GM21529 (cell line): ENCODE results near the gene CTNNAL1.
A peak's percentile ranks its signal among the peaks of the same experiment; 100 is the strongest.

Experiments used
- ATAC-seq: cut with Tn5 transposase; IDR thresholded peaks from one replicate; pipeline ENCODE4 v1.9.1; 2021; ENCODE audit not compliant: unreplicated experiment

The CTNNAL1 gene

GRCh38 chr9:109030426-109030825 is 17.1 kb upstream of the CTNNAL1 start:
- no peak for ATAC-seq

DNA sequence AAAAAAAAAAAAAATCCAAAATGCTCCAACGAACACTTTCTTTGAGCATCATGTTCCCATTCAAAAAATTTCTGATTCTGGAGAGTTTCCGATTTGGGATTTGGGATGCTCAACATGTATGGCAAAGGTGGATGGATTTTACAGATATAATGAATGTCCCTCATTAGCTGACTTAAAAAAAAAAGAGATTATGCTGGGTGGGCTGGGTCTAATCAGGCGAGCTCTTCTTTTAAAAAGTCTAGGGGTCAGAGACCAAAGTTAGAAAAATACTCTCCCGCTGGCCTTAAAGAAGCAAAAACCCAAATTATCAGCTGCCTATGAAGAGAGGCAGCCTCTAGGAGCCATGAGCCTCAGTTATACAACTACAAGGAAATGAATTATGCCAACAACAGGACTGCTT is 15.2 kb upstream of the CTNNAL1 start:
- no peak for ATAC-seq

DNA sequence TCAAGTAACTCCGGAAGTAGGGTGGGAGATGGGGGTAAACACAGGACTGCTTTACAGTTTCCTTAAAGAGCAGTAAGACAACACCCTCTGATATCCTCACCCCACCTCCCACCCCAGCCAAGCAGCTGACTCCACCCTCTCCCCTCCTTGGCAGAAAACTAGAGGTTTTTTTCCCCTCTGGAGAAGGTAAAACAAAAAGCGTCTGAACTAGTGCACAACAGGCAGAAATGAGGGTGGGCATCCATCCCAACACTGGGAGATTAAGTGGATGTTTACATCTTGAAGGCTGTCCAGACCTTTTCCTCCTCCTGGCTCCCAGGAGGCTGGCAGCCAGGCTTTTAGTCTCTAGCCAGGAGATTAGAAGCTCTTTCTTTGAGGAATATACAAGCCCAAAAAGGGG is 13.9 kb upstream of the CTNNAL1 start:
- ATAC-seq, result no peak

GRCh38 chr9:109026306-109026705 is 13.0 kb upstream of the CTNNAL1 start:
- no peak for ATAC-seq

GRCh38 chr9:109022873-109023272 is 9.6 kb upstream of the CTNNAL1 start:
- no peak for ATAC-seq

- no peak for ATAC-seq
These were observed 7.5 kb upstream of the CTNNAL1 start for GRCh38 chr9:109020581-109021511.

DNA sequence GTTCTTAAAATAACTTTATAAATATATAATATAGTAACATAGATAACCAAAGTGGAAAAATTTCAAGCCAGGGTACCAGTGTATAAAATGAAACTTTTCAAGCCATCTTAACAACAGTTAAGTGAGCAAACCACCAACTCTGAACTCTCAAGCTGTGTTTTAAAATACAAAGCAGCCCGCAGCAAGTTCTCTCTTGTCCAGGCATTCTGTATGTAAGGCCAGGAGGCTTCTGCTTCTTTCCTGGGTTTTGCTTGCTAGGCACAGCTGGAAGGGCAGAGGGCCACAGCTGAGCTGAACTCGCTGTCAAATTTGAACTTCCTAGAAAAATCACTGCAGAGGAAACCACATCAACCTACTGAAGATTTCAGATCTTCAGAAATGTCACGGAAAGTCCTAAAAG is 6.8 kb upstream of the CTNNAL1 start:
- ATAC-seq, result no peak

DNA sequence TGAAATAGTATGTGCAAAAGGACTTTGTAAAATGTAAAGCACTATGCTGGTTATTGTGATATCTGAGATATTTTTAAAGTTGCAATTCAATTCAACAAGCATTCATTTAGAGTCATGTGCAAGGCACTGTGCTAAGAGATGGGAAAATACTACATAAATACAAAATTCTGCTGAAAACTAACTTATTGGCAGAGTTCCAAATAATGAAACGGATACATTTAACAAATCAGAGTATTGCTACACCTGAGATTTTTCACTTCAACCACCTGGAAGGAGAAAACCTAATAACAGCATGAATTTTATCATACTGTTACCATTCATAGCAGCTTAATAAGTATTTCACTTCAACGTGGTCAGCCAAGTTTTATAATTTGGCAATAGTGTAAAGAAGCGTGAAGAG is 6.1 kb upstream of the CTNNAL1 start:
- ATAC-seq, result no peak

DNA sequence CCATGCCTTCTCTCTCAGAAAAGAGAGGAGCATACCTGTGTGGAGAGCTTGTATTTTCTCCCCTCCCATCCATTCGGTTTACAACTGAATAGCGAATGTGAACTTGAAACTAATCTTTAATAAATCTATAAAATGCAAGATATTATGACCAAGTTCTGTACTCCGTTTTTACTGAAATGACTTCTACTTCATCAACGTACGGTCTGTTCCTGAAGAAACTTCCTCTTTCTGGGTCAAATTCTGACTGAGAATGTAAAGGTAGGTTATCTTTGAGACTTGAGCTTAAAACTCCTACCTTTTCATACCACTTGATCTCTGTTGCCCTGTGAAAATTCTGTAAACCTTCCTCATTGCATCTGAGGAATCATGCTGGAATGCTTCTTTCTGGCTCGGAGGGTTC is 4.2 kb upstream of the CTNNAL1 start:
- ATAC-seq, result peak; percentile 35

- ATAC-seq, result no peak
These were observed 3.8 kb upstream of the CTNNAL1 start for GRCh38 chr9:109017061-109017460.

- no peak for ATAC-seq
These were observed 2.8 kb upstream of the CTNNAL1 start for GRCh38 chr9:109016132-109016531.

- no peak for ATAC-seq
These were observed 1.4 kb upstream of the CTNNAL1 start for GRCh38 chr9:109014608-109015280.

GRCh38 chr9:109013679-109014607 is 644 bp upstream of the CTNNAL1 start:
- ATAC-seq, result no peak

DNA sequence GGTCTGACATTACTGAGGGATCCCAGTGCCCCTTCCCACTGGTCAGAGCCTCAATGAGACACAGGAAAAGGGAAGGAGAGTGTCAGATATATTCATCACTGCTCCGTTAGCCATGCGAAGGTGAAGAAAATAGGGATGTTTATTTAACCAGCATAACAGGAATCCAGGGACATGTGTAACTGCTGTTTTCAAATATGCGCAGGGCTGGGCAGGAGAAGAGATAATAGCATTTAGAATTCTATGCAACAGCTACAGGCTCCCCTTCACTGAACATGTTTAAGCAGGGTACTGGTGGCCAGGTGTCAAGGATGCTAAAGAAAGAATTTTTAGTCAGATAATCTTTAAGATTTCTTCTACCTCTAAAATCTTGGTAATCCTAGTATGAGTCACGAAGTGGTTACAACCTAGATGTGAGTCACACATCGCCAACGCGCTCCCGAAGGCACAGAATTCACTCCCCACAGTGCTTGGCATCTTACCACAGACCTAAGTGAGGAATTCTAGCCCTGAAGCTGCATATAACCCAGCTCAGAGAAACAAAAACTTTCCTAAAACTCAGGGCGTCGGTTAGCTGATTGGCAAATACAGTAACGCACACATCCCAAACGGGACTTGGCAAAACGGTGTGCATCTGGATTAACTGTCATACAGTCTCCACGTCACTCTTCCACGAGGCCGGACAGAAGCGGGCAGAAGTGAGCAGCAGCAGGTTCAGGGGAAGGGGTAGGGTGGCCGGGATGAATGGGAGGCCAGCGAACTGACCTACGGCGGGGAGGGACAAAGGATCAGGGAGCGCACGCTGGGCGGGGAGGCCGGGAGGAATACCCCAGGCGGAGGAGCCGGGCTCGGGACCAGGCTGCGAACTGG is 1.1 kb downstream of the CTNNAL1 start:
- peak; percentile 33 for ATAC-seq

DNA sequence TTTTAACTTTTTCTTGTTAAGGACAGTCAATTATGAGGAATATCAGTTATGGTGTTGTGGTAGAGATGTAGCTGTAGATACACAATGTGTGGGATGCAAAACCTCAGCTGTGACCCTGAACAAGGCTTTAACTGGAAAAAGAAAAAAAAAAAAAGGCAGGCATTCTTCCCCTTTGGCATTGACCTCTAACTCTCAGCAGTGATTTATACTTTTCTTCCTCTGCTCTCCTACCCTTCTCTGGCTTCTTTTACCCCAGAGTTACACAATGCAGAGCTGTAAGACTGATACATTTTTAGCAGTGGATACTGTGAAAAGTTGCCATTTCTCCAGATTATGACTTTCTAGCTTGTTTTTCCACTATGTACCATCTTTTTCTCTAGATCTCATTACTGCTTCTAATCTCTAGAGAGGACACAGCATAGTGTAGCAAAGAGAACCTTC is 2.0 kb downstream of the CTNNAL1 start:
- ATAC-seq, result no peak

GRCh38 chr9:109010746-109011145 is 2.6 kb downstream of the CTNNAL1 start:
- ATAC-seq, result peak; percentile 36

DNA sequence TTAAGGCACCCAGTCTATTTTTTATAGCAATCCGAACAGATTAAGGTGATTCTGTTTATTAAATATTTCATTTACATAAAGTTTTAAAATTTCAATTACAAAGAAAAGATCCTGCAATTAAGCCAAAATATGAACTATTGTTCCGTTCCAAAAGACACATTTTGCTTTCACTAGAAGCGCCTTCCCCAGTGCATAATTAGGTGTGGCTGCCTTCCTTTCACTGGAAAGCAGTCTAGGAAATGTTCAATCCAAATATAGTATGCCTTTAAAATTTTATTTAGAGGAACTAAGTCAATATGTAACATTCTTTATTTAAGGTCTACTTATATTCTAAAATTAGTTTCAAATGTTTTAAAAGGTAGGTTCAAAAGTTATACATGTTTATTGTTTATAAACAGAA is 7.6 kb downstream of the CTNNAL1 start:
- ATAC-seq, result no peak

- no peak for ATAC-seq
These were observed 10.2 kb downstream of the CTNNAL1 start for GRCh38 chr9:109003116-109003515.

- no peak for ATAC-seq
These were observed 11.2 kb downstream of the CTNNAL1 start for GRCh38 chr9:109002141-109002540.

DNA sequence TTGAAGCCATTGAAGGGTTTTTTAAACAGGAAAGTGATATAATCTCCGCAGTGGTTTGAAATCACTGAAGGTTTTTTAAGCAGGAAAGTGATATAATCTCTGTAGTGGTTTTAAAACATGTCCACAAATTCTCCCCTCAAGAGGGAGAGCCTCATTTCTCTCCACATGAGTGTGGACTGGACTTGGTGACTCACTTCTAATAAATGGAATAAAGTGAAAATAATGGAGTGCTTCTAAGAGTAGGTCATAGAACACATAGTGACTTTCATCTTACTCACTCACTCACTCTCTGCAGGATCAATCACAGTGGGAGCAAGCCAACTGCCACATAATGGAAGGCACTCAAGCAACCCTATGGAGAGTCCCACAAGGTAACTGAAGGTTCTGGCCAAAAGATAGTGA is 12.0 kb downstream of the CTNNAL1 start:
- no peak for ATAC-seq
